ENCODE data around the gene UNC93B1.
A peak's percentile ranks its signal among the peaks of the same experiment; 100 is the strongest.

The UNC93B1 gene

GRCh38 chr11:68036717-68037239, 32.9 kb upstream of the UNC93B1 start:
- no peak for DNase-seq
- TF ChIP-seq POLR2A (IDR thresholded peaks at IDR 0.05; ENCODE audit: low read length) (peak; percentile 13), GATA1 (IDR thresholded peaks at IDR 0.05; ENCODE audit: low read depth, low read length) (no peak)

- DNase-seq: no peak
- no peak for TF ChIP-seq GATA1 (IDR thresholded peaks at IDR 0.05; ENCODE audit: low read depth, low read length)
- TF ChIP-seq POLR2A (IDR thresholded peaks at IDR 0.05; ENCODE audit: low read length): no peak
These were observed 32.3 kb upstream of the UNC93B1 start for GRCh38 chr11:68036141-68036716.

GRCh38 chr11:68035266-68035876, 31.5 kb upstream of the UNC93B1 start:
- TF ChIP-seq GATA1 (IDR thresholded peaks at IDR 0.05; ENCODE audit: low read depth, low read length) (no peak), POLR2A (IDR thresholded peaks at IDR 0.05; ENCODE audit: low read length) (no peak)
- no peak for DNase-seq

GRCh38 chr11:68033708-68034045, 29.8 kb upstream of the UNC93B1 start:
- TF ChIP-seq POLR2A (IDR thresholded peaks at IDR 0.05; ENCODE audit: low read length) (no peak), GATA1 (IDR thresholded peaks at IDR 0.05; ENCODE audit: low read depth, low read length) (no peak)

GRCh38 chr11:68032997-68033707, 29.3 kb upstream of the UNC93B1 start:
- DNase-seq: no peak
- TF ChIP-seq POLR2A (IDR thresholded peaks at IDR 0.05; ENCODE audit: low read length) (no peak), GATA1 (IDR thresholded peaks at IDR 0.05; ENCODE audit: low read depth, low read length) (no peak)

More at GRCh38 chr11:68033708-68034045, 29.8 kb upstream of the UNC93B1 start:
- no peak for DNase-seq

GRCh38 chr11:68032003-68032402, 28.1 kb upstream of the UNC93B1 start:
- TF ChIP-seq POLR2A (IDR thresholded peaks at IDR 0.05; ENCODE audit: low read length): no peak
- TF ChIP-seq GATA1 (IDR thresholded peaks at IDR 0.05; ENCODE audit: low read depth, low read length): no peak
- DNase-seq: no peak

- peak; percentile 79 to 83 for DNase-seq
These were observed 27.2 kb upstream of the UNC93B1 start for GRCh38 chr11:68031144-68031464.

GRCh38 chr11:68030318-68031143, 26.6 kb upstream of the UNC93B1 start, which contains the start of gene NDUFS8:
Gene NDUFS8, plus strand, starts transcription at chr11:68030681. Its CDS starts 1,471 bp downstream, at chr11:68032152.
- DNase-seq: peak; percentile 99
- TF ChIP-seq GATA1 (IDR thresholded peaks at IDR 0.05; ENCODE audit: low read depth, low read length): no peak
- peak; percentile 84 for TF ChIP-seq POLR2A (IDR thresholded peaks at IDR 0.05; ENCODE audit: low read length)

More at GRCh38 chr11:68031144-68031464, 27.2 kb upstream of the UNC93B1 start:
- TF ChIP-seq POLR2A (IDR thresholded peaks at IDR 0.05; ENCODE audit: low read length) (no peak), GATA1 (IDR thresholded peaks at IDR 0.05; ENCODE audit: low read depth, low read length) (no peak)

GRCh38 chr11:68028802-68029545, 25.1 kb upstream of the UNC93B1 start:
- no peak for TF ChIP-seq POLR2A (IDR thresholded peaks at IDR 0.05; ENCODE audit: low read length)
- no peak for TF ChIP-seq GATA1 (IDR thresholded peaks at IDR 0.05; ENCODE audit: low read depth, low read length)
- no peak for DNase-seq

GRCh38 chr11:68027667-68028066, 23.8 kb upstream of the UNC93B1 start:
- no peak for DNase-seq
- TF ChIP-seq POLR2A (IDR thresholded peaks at IDR 0.05; ENCODE audit: low read length): no peak
- TF ChIP-seq GATA1 (IDR thresholded peaks at IDR 0.05; ENCODE audit: low read depth, low read length): no peak

GRCh38 chr11:68026391-68027105, 22.7 kb upstream of the UNC93B1 start:
- DNase-seq: no peak
- TF ChIP-seq GATA1 (IDR thresholded peaks at IDR 0.05; ENCODE audit: low read depth, low read length) (no peak), POLR2A (IDR thresholded peaks at IDR 0.05; ENCODE audit: low read length) (no peak)

GRCh38 chr11:68025047-68025446, 21.1 kb upstream of the UNC93B1 start:
- peak; percentile 26 to 33 for DNase-seq
- TF ChIP-seq POLR2A (IDR thresholded peaks at IDR 0.05; ENCODE audit: low read length) (no peak), GATA1 (IDR thresholded peaks at IDR 0.05; ENCODE audit: low read depth, low read length) (no peak)

All from erythroblast (primary cell).